Measurements from ENCODE around the gene EGFLAM.

The EGFLAM gene

DNA sequence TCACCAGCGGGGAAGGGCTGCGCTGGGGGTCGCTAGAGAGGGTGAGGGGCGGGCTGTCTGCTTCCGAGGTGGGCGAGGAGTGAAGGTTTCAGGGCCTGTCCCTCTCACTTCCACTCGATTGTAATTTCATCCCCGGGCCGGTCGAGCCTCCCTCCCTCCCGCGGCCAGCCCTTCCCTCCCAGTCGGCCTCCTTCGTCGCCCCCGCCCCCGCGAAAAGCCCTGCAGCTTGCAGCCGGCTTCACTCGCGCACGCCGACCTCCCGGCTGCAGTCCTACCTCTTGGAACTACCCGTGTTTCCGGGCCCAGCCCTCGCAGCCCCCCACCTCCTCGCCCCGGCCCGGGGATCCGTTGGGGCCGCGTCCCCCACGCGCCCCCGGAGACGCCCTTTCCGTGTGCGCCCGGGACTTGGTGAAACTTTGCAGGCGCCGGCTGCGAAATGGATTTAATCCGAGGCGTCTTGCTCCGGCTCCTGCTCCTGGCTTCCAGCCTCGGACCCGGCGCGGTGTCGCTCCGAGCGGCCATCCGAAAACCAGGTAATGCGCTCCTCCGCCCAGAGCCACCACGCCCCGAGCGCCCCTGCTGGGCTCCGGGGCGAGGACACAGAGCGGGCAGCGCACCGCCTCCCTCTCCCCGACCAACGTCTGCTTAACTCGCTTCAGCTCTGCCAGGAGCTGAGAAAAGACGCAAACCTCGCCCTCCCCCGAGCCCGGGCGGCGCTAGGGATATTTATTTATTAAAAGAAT lies at the start of gene EGFLAM:
EGFLAM (plus strand) TSS at position 241 of the 743 bp plus-strand sequence; CDS start at position 437, 196 bp downstream.
- DNase-seq (ENCODE audit: low read depth), result no peak

DNA sequence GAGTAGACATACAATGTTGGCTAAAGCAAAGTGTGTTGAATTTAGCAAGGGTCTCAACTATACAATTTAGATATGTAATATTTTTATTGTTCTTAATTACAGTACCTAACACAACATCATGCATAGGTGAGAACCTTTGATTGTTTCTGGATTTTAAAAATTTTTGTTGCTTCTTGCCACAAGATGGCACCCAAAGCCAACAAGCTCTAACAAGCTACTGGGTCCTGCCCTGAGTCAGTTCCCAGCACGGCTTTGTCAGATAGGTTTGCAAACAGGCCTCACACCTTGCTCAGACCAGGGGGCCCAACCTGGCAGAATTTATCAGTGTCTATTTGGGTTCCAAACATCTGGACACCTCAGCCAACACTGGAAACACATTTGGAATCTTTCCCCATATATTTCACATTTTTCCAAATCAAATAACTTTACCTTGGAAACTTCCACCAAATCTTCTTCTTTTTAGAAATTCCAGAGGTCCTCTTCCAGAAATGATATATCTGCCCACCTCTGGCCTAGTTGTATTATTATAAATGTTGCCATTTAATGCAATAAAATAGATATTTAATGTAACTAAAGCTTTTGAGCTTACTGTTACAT lies 49.5 kb upstream of the EGFLAM start:
- DNase-seq (ENCODE audit: low read depth), result peak; percentile 19

DNA sequence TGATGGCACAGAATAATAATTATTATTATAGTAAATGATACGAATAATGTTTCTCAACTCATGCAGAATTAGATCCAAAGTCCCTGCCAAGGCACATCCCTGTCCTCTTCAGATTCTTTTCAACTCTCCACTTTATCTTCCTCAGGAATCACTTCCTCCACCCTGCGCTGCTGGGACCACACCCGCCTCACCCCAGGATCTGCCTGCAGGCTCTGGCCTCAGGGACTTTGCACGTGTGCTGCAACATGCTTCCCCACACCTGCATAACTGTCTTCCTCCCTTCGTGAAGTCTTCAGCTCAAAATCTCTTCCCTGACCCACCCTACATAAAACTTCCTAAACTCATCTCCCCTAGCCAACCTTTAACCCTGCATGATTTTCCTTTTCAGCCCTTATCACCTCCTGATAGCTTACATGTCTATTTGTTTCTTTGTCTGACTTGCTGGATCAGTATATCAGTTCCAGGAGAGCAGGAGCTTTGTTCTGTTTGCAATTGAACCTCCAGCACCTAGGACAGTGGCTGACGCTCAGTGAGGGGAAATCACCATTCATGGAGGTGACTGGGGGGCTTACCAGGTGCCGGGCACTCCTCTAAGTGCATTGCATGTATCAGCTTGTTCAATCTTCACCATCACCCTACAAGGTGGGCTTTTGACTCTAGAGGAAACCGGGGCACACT lies 47.5 kb upstream of the EGFLAM start:
- no peak for DNase-seq (ENCODE audit: low read depth)

DNA sequence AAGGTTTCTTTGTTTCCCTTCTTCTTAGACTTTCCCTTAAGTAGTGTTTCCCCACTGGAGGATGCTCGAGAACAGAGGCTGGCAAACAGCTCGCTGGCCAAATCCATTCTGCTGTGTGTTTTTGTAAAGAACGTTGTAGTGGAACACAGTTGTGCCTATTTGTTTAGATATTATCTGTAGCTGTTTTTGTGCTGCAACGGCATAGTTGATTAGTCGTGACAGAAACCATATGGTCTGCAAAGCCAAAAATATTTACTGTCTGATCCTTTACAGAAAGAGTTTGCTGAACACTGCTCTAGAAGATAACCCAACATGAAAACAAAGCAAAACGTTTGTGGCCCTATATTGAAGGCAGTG lies 47.0 kb upstream of the EGFLAM start:
- DNase-seq (ENCODE audit: low read depth), result no peak

DNA sequence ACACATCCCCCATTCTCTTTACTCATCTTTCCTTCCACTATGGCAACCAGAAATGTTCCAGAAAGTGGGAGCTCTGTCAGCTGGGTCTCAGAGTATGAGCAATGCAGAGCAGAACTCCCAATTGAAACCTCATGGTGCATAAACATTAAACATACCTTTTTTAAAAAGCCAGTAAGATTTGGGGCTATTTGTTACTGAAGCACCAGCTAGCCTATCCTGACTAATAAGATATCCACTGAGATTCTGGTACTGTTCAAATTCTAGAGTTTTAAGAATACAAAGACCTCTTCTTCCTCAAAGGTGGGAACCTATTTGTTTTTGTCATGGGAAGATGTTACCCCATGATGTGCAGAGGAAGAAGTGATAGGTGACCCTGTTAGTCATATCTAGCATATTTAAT lies 46.1 kb upstream of the EGFLAM start:
- no peak for DNase-seq (ENCODE audit: low read depth)

DNA sequence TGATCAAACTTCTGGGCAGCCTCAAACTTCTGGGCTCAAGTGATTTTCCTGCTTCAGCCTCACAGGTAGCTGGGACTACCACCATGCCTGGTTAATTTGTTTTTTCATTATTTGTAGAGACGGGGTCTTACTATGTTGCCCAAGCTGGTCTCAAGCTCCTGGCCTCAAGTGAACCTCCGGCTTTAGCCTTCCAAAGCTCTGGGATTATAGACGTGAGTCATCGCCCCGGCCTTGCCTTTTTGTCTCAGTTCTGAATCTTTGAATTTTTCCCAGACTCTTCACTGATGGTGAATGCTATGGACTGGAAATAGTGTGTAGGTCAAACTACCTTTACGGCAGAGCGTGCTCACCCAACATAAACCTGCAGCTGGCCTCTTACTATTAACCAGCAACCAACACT lies 32.3 kb upstream of the EGFLAM start:
- DNase-seq (ENCODE audit: low read depth), result no peak

DNA sequence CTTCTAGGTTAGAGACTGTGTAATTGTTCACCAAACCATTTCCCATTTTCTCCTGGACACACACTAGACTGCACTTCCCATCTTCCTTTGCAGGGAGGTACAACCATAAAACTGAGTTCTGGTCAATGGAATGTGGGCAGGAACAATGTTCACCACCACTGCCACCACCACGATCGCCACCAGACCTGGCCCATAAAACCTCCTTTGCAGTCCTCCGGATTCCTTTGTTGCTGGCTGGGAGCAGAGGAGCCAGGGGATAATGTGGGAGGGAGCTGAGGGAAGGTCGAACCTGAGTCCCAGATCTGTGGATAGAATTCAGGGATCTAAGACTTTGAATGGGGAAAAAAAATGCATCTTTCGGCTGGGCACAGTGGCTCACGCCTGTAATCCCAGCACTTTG lies 29.4 kb upstream of the EGFLAM start:
- no peak for DNase-seq (ENCODE audit: low read depth)

DNA sequence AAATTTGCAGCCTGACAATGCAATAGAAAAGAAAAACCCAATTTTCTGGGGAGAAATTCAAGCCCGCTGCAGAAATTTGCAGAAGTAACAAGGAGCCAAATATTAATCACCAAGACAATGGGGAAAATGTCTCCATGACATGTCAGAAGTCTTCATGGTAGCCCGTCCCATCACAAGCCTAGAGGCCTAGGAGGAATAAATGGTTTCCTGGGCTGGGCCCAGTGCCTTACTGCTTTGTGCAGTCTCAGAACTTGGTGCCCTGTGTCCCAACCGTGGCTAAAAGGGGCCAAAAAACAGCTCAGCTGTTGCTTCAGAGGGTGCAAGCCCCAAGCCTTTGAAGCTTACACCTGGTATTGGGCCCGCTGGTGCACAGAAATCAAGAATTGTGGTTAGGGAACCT lies 23.6 kb upstream of the EGFLAM start:
- no peak for DNase-seq (ENCODE audit: low read depth)

DNA sequence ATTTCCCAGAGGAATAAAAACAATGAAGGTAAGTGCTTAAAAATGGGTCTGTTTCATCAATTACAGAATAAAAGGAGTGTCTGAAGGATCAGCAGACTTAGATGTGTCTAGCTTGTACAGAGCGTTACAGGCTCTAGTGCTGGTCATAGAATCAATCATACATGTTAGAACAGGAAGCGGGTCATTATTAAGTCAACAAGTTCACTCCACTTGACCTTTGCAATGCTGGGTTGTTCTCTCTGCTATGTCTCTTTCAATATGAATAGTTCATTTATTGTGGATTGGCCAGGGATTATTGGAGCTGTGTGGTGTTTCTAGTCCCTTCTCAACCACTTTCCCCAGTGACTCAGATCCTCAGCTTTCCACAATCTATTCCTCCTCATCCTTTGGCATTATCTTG lies 20.7 kb upstream of the EGFLAM start:
- no peak for DNase-seq (ENCODE audit: low read depth)

DNA sequence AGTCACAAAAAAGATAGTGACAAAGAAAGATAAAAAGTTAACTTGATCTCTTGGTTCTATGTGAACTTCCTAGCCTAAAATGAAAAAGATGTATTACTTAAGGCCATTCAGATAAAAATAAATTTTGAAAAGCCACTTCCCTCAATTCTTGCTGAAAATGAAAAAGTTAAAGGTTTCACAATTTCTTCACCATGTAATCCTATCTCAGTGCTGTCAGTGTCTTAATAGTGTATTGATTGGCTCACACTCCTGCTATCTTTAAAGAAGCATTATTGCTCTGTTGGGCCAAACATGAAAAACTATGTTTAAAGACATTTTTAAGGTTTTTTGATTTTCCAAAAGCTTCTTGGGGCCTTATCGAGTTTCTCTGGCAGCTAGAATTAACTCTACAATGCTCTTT lies 18.1 kb upstream of the EGFLAM start:
- no peak for DNase-seq (ENCODE audit: low read depth)

DNA sequence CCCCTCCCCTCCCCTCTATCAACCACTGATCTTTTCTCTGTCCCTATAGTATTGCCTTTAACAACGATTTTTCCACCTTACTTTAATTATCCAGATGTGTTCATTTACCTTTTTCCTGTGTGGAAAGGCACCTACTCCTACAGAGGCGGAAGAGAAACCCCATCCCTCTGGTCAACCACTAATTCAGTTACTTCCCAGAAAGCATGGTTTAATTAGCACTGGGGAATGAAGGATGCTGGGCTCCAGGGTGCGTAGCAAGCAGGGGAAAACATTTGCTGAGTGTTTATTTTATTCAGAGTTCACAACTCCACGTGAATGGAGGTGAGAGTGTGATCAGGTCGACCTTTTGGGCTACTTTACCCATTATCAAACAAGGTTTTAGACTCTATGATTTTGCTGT lies 16.7 kb upstream of the EGFLAM start:
- DNase-seq (ENCODE audit: low read depth), result no peak

DNA sequence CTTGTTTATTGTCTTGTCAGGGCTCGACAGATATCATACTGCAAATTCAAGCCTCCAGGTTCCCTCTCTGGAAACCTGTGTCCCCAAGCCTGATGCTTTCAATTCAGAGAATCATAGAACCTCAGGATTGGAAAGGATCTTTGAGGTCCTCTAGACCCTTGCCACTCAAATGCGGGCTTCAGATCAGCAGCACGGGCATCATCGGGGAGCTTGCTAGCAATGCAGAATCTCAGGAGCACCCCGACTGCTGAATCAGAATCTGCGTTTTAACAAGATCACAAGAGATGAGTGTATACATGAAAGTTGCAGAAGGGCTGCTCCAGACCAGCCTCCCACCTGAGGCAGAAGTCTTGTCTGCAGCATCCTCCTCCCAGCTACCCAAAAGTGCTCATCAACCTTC lies 13.1 kb upstream of the EGFLAM start:
- DNase-seq (ENCODE audit: low read depth), result no peak

DNA sequence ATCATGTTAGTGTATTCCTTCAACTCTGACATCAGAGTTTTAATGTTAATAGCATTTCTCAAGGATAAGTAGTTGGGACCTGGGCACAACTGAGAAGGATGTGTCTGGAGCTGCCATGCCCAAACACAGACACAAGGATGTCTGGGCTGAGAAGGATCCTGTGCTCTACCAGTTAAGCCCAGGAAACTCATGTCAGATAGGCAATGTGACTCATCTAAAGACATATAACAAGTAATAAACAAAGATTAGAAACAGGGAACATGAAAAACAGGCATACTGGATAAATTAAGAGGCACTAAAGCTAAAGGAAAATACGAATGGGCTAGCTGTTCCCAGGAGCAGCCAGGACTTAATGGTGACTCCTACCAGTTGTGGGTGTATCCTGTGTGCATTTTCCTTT lies 9.1 kb upstream of the EGFLAM start:
- no peak for DNase-seq (ENCODE audit: low read depth)

DNA sequence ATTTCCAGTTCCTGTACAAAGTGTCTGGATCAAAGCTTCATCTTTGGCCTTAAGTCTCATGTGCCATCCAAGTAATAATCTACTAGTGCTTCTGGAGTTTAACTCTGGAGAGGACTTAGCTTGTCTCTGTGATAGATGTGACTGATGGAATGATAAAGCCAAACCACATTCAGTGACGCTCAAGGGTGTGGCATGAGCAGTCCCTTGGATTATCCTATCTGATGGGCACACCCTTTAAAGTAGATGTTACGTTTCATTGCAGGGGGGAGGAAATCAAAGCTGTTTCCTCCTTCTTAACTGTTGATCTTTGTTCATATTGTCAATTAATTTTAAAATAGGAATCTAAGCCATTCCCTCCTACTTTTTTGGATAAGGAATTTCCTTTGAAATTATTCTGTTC lies 8.5 kb upstream of the EGFLAM start:
- no peak for DNase-seq (ENCODE audit: low read depth)

DNA sequence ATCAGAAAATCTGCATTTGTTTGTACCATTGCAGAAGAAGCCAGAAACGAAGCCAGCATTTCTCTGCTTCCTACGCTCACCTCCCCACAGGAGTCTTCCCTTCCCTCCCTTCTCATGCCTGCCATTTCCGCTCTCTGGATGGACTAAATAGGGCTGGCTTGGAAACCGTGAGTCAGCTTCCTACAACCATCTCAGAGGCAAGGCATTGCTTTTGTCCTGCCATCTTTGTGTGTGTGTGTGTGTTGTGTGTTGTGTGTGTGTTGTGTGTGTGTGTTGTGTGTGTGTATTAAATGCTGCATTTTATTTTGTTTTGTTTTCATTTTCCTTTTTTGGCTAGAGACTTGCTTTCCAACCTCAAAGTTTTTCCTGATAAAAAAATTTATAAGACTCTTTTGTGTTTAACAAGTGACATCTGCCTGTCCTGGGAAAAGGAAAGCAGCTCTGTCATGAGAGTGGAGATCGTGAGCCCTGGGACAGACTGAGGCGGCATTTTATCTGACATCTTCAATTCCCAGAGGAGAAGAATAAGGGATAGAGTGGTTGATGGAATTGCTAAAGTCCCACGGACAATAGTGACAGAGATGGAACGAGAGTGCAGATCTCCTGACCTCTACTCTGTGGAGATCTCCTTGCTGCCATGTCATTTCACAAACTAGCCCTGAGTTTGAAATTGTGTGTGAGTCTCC lies 7.5 kb upstream of the EGFLAM start:
- no peak for DNase-seq (ENCODE audit: low read depth)

DNA sequence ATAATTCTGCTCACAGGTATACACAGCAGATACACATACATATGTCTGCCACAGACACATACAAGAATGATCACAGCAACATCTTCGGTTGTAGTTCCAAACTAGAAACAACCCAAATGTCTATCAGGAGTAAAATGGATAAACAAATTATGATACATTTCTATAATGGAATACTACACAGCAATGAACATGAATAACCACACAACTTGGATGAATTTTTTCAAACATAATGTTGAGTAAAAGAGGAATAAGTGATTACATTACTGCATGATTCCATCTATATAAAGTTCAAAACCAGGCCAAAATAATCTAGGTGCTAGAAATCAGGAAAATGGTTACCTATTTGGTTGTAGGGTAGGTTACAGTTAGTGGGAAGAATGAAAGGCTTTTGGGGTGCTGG lies 4.6 kb upstream of the EGFLAM start:
- no peak for DNase-seq (ENCODE audit: low read depth)

DNA sequence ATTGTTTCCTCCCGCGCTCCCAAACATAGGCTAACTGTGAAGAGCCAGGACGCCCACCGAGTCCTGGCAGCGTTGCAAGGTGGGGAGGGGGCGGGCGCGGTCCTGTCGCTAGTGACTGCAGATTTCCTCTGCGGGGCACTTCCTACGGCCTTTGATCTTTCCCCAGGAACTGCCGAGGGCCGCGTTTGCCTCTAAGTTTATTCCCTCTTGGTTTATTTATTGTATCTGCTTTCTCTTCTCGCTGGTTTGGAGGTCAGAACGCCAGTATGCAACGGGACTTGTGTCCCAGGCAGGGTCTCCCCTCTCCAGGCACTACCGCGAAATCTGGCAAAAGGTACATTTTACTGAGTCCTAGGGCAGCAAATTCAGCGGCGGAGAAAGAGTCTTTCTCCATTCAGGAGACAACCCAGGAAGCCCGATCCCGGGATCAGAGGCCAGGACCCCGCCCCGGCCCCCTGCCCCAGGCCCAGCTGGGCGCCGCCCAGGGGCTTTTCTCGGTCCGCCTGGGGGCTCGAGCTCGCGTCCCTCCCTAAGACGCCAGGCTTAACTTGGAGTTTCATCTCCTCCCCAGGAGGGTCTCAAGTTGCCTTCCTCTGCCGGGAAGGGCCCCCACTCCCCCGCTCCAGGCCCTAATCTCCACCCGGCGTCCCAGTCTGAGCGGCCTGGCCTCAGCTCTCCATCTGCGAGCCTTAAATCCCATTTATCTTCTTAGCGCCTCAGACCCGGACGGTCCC lies 884 bp upstream of the EGFLAM start:
- DNase-seq (ENCODE audit: low read depth), result no peak

DNA sequence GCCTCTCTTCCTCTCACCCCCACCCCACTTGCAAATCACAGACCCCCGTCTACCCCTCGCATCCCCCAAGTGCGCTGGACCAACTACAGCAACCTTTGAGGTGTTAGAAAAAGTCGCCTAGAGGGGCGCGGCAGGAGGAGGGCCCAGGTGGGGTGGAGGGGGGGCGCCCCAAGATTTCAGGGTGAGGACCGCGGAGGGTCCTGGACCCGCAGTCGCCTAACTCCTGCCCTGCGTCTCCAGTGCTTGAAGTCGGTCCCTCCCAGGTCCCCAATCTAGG lies 379 bp upstream of the EGFLAM start:
- no peak for DNase-seq (ENCODE audit: low read depth)

DNA sequence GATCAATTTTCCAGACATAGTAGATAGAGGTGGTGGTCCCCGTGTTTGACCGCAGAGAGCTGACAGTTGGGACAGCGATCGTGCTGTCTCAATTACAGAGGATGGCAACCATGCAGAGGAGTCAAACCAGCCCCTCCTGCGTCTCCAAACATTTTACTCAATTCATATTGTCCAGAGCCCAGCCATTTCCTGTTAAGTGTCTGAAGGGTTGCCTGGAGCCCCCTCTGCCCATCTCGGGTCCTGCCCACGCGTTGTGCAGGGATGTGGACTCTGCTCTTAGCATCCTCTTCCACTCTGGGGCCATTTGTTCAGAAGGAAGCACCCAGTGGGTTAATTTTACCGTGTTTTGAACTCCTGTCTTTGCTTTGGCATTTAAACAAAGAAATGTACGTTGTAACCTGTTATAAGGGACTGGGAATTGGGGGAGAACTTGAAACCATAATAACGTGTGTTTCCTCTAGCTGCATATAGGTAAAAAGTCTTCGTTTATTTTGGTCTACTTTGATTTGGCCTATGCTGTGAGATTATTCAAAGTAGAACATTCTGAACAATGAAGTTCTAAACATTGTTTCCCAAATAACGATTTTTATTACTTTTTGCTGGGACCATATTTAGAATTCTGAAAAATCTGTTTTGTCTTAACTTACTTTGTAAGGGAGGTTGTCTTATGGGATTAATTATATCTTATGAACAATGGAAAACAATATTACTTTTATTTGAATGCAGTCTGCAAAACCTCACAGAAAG lies 876 bp downstream of the EGFLAM start:
- DNase-seq (ENCODE audit: low read depth), result no peak

DNA sequence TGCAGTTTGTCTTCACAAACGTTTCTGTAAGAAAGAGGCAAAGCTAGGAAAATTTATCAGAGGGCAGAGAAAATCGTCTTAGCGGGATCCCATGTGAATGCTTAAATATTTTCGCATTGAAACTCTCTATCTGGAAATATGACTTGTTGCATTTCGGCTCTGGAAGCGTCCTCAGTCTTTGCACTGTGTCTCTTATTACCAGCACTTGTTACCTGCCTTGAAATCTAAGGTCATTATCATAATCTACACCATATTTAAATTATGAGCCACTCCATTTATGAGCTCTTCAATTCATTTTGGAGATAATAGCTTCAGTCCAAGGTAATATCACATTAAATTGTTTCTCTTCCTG lies 1.4 kb downstream of the EGFLAM start:
- no peak for DNase-seq (ENCODE audit: low read depth)

DNA sequence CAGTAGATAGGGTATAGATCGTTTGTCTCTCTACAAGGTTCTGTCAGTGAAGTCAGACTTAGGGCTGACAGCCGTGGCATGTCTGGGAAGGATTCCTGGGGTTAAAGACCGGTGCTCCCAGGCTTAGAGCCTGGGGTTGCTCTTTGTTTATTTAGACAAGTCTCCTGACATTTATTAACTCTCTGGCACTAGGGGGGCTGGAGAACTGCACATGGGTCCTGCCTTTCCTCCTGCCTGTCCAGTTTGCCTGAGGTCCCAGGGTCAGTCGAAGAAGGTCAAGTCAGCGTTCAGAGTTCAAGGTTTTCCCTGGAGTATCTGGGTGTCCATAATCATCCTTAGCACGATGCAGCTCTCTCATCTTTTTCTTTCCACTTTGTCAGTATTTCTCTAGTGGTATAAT lies 5.6 kb downstream of the EGFLAM start:
- DNase-seq (ENCODE audit: low read depth), result no peak

Measured in stromal cell of bone marrow (primary cell).